ENCODE data around the gene CRB3.

- TF ChIP-seq EP300 (IDR thresholded peaks at IDR 0.05) (no peak), CTCF (IDR thresholded peaks at IDR 0.05) (no peak)
These were observed 5.3 kb upstream of the CRB3 start for GRCh38 chr19:6458695-6459261.

Measured in ovary (tissue), 3 donors.